D341Med (cell line): ENCODE results near the gene MBOAT2.
"Not testable (repeated sequence)": the region's sequence is repeated elsewhere in the genome, so short reads cannot be mapped to it uniquely, and the experiment has no call there.

Experiments used
- DNase-seq: peaks from one replicate; pipeline ENCODE4 v3.0.0; 2012; ENCODE audit warnings: low spot score

Gene MBOAT2

GRCh38 chr2:8953525-8953924 lies 50.0 kb downstream of the MBOAT2 start:
- no peak for DNase-seq

- DNase-seq = no peak
Measured at GRCh38 chr2:8939486-8940114, 63.9 kb downstream of the MBOAT2 start.

- no peak for DNase-seq
Measured at GRCh38 chr2:8938384-8938783, 65.1 kb downstream of the MBOAT2 start.

- no peak for DNase-seq
Measured at GRCh38 chr2:8935982-8936381, 67.5 kb downstream of the MBOAT2 start.

- DNase-seq = no peak
Measured at GRCh38 chr2:8934338-8934737, 69.1 kb downstream of the MBOAT2 start.

GRCh38 chr2:8932702-8933101 lies 70.8 kb downstream of the MBOAT2 start:
- DNase-seq = no peak

- DNase-seq = not testable (repeated sequence)
Measured at GRCh38 chr2:8930185-8930584, 73.3 kb downstream of the MBOAT2 start.

- DNase-seq = no peak
Measured at GRCh38 chr2:8929128-8929527, 74.4 kb downstream of the MBOAT2 start.

- no peak for DNase-seq
Measured at GRCh38 chr2:8927510-8928455, 75.7 kb downstream of the MBOAT2 start.

GRCh38 chr2:8926356-8926755 lies 77.1 kb downstream of the MBOAT2 start:
- DNase-seq = no peak

- DNase-seq = no peak
Measured at GRCh38 chr2:8925411-8925810, 78.1 kb downstream of the MBOAT2 start.

GRCh38 chr2:8923183-8923582 lies 80.3 kb downstream of the MBOAT2 start:
- no peak for DNase-seq

- no peak for DNase-seq
Measured at GRCh38 chr2:8922431-8922830, 81.1 kb downstream of the MBOAT2 start.

- DNase-seq = no peak
Measured at GRCh38 chr2:8918412-8918811, 85.1 kb downstream of the MBOAT2 start.

- no peak for DNase-seq
Measured at GRCh38 chr2:8915941-8916340, 87.5 kb downstream of the MBOAT2 start.

- not testable (repeated sequence) for DNase-seq
Measured at GRCh38 chr2:8913767-8914166, 89.7 kb downstream of the MBOAT2 start.

GRCh38 chr2:8907764-8908288 lies 95.7 kb downstream of the MBOAT2 start:
- DNase-seq = no peak

GRCh38 chr2:8903924-8904323 lies 99.6 kb downstream of the MBOAT2 start:
- not testable (repeated sequence) for DNase-seq

- not testable (repeated sequence) for DNase-seq
Measured at GRCh38 chr2:8902757-8903156, 100.7 kb downstream of the MBOAT2 start.

- not testable (repeated sequence) for DNase-seq
Measured at GRCh38 chr2:8897206-8897605, 106.3 kb downstream of the MBOAT2 start.

- not testable (repeated sequence) for DNase-seq
Measured at GRCh38 chr2:8896671-8897070, 106.8 kb downstream of the MBOAT2 start.

GRCh38 chr2:8895087-8895912 lies 108.2 kb downstream of the MBOAT2 start:
- not testable (repeated sequence) for DNase-seq
